A673 (cell line): ENCODE results near the gene UCN. TPM values are rescaled to one million over a fixed set of nuclear protein-coding genes. Genes with fewer than 3 reads are reported as not detected.
A peak's percentile ranks its signal among the peaks of the same experiment; 100 is the strongest.

Experiments used
- BruUV-seq: library from RNA; stranded (reverse); fragments of 400-500 nt; replicated peaks from 2 replicates; lab custom pipeline; 2021; lab: Mats Ljungman, UMichigan
- CTCF ChIA-PET: fragments of 300-600 bp; sonication (Branson Sonifier 250); formaldehyde crosslinking; loops from one replicate; lab custom pipeline; 2022; ENCODE audit warnings: antibody characterized with exemption; lab: Charles Lee
- POLR2A ChIA-PET: fragments of 300-600 bp; sonication (Branson Sonifier 250); formaldehyde crosslinking; loops from one replicate; lab custom pipeline; 2022; ENCODE audit warnings: antibody characterized with exemption; ENCODE audit not compliant: low non-redundant PET; lab: Charles Lee
- DNase-seq: peaks from one replicate; pipeline ENCODE4 v3.0.0-alpha.2; 2015; ENCODE audit warnings: low spot score
- H3K27ac ChIP-seq: fragments of 200-600 bp; sonication (generic); 2 replicates; pipeline ENCODE4 v1.5.1; 2016; ENCODE audit warnings: mixed run types, low read depth, mild to moderate bottlenecking, mixed read lengths, antibody characterized with exemption, low read length; ENCODE audit not compliant: poor library complexity, severe bottlenecking
- H3K27me3 ChIP-seq: fragments of 200-600 bp; sonication (generic); replicated peaks from 2 replicates; pipeline ENCODE4 v1.6.1; 2017; ENCODE audit warnings: mixed run types, low read depth, mild to moderate bottlenecking, mixed read lengths, antibody characterized with exemption, low read length; ENCODE audit not compliant: insufficient read depth, poor library complexity
- H3K36me3 ChIP-seq: fragments of 200-600 bp; sonication (generic); 2 replicates; pipeline ENCODE4 v1.6.1; 2016; ENCODE audit warnings: mixed run types, mild to moderate bottlenecking, mixed read lengths, antibody characterized with exemption, low read length; ENCODE audit not compliant: insufficient read depth, poor library complexity, severe bottlenecking
- H3K4me1 ChIP-seq: fragments of 200-600 bp; sonication (generic); 2 replicates; pipeline ENCODE4 v1.6.1; 2017; ENCODE audit warnings: mixed run types, mild to moderate bottlenecking, mixed read lengths, antibody characterized with exemption, low read length; ENCODE audit not compliant: insufficient read depth, poor library complexity, severe bottlenecking
- H3K4me3 ChIP-seq: fragments of 200-600 bp; sonication (generic); 2 replicates; pipeline ENCODE4 v1.5.1; 2016; ENCODE audit warnings: low read depth, mixed run types, mild to moderate bottlenecking, mixed read lengths, low read length; ENCODE audit not compliant: poor library complexity, severe bottlenecking
- H3K9me3 ChIP-seq: fragments of 200-600 bp; sonication (generic); 2 replicates; pipeline ENCODE4 v1.6.1; 2016; ENCODE audit warnings: mixed run types, low read depth, mild to moderate bottlenecking, mixed read lengths, antibody characterized with exemption, low read length; ENCODE audit not compliant: poor library complexity, severe bottlenecking
- CTCF ChIP-seq: fragments of 300-800, 200-600 bp; sonication (generic); conservative IDR thresholded peaks from 2 replicates; pipeline ENCODE4 v1.5.1; 2017; ENCODE audit warnings: low read depth, mild to moderate bottlenecking, antibody characterized with exemption, low read length, moderate library complexity, mixed read lengths
- EZH2 ChIP-seq: fragments of 200-600 bp; sonication (generic); IDR thresholded peaks from 2 replicates; pipeline ENCODE4 v1.6.1; 2017; ENCODE audit warnings: borderline replicate concordance, low read depth, mild to moderate bottlenecking, mixed read lengths, antibody characterized with exemption, low read length; ENCODE audit not compliant: poor library complexity, severe bottlenecking
- intact Hi-C: fragments of 100-400 bp; cut with micrococcal nuclease; formaldehyde crosslinking; loops from one replicate; pipeline ENCODE4 v1.10.0; 2022; ENCODE audit not compliant: unreplicated experiment
- total RNA-seq: library from RNA; stranded (reverse); gene quantifications from 2 replicates; pipeline ENCODE4 v1.2.3, GENCODE V29; 2021

Gene UCN
- total RNA-seq, 1 experiment from 2014 or later = 0.64 TPM

GRCh38 chr2:27265536-27265870, 42.7 kb downstream of the UCN start:
- Histone ChIP-seq H3K27ac (no peak overlapping the region), H3K9me3 (no peaks in the 10 kb centered on the region), H3K27me3 (peaks cover 4% of the 10 kb centered on the region), H3K4me1 (peaks cover 11% of the 10 kb centered on the region), H3K36me3 (no peaks in the 10 kb centered on the region), H3K4me3 (no peak overlapping the region)
- intact Hi-C loops = no loop called here
- CTCF ChIA-PET = interaction anchor here (0.6 to 2.4 kb wide), 6 partner anchors 11 to 38 kb away, joined by 3 to 12 read pairs (median 3); partner anchors contain the start of gene TRIM54
- POLR2A ChIA-PET = no interaction called here
- no peak for TF ChIP-seq EZH2
- no peak for TF ChIP-seq CTCF
- BruUV-seq = no TSS peak
- DNase-seq = no peak

GRCh38 chr2:27264753-27265535, 43.3 kb downstream of the UCN start:
- Histone ChIP-seq H3K27ac (no peak overlapping the region), H3K9me3 (no peaks in the 10 kb centered on the region), H3K36me3 (no peaks in the 10 kb centered on the region), H3K4me1 (peaks cover 11% of the 10 kb centered on the region), H3K27me3 (peaks cover 4% of the 10 kb centered on the region), H3K4me3 (peak overlapping the region; percentile 92)
- BruUV-seq = no TSS peak
- peak; percentile 91 for DNase-seq
- TF ChIP-seq EZH2 (no peak), CTCF (peak; percentile 91)
- ChIA-PET POLR2A (interaction anchor here (0.5 to 0.6 kb wide), 2 partner anchors 228 to 354 kb away, joined by 3 to 11 read pairs; no protein-coding TSS in a partner anchor), CTCF (interaction anchor here (0.5 to 2.4 kb wide), 6 partner anchors 13 to 44 kb away, joined by 3 to 12 read pairs (median 3); partner anchors contain the start of gene TRIM54)
- intact Hi-C loops = loop anchor here (5.0 kb wide), 3 partner anchors 37 to 107 kb away; partner anchors contain the start of genes EIF2B4 and SNX17

- peaks cover 4% of the 10 kb centered on the region for H3K27me3 ChIP-seq
Measured at GRCh38 chr2:27264253-27264752, 43.9 kb downstream of the UCN start.

More at GRCh38 chr2:27264253-27264752, 43.9 kb downstream of the UCN start:
- Histone ChIP-seq H3K27ac (no peak overlapping the region), H3K36me3 (no peaks in the 10 kb centered on the region), H3K4me1 (peaks cover 11% of the 10 kb centered on the region), H3K4me3 (peak overlapping the region; percentile 92), H3K9me3 (no peaks in the 10 kb centered on the region)
- intact Hi-C loops = loop anchor here (5.0 kb wide), 3 partner anchors 38 to 108 kb away; partner anchors contain the start of genes EIF2B4 and SNX17
- DNase-seq = peak; percentile 42
- ChIA-PET POLR2A (interaction anchor here (0.6 kb wide), 1 partner anchor 353 kb away, joined by 3 read pairs; no protein-coding TSS in a partner anchor), CTCF (interaction anchor here (0.5 to 2.4 kb wide), 3 partner anchors 16 to 45 kb away, joined by 3 to 12 read pairs (median 4); no protein-coding TSS in a partner anchor)
- no TSS peak for BruUV-seq
- TF ChIP-seq CTCF (no peak), EZH2 (no peak)
